ENCODE data around the gene TIGAR.

GRCh38 chr12:4386801-4387200 is 65.8 kb downstream of the TIGAR start:
- TF ChIP-seq CTCF (IDR thresholded peaks at IDR 0.05) (no peak), EP300 (IDR thresholded peaks at IDR 0.05) (no peak), POLR2AphosphoS5 (IDR thresholded peaks at IDR 0.05) (no peak)
